ENCODE measurements around the gene RETREG2. TPM values are rescaled to one million over a fixed set of nuclear protein-coding genes. Genes with fewer than 3 reads are reported as not detected.

Gene RETREG2
- polyA plus RNA-seq, 2 of the 4 experiments (the other 2 are of a cell fraction) = 52.8 to 67.5 TPM

DNA sequence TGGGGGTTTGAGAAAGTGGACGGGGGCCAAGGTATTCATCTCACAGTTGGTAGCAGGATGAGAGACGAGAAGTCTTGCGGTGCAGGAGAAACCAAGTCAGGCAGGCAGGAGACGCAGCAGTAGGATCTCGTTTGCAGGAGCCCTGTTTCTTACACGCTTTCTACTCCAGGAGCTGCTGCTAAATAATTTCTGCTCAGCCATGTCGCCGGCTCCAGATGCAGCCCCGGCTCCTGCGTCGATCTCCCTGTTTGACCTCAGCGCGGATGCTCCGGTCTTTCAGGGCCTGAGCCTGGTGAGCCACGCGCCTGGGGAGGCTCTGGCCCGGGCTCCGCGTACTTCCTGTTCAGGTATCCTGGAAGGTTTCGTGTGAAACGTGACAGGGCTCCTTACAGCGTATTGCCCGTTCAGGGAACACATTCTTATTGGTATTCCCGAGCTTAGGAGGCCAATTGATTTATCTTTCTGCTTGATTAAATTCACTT, 52.0 kb downstream of the RETREG2 start:
- Histone ChIP-seq H3K4me2 (peak overlapping the region; percentile 91), H3K4me1 (peaks cover 19% of the 10 kb centered on the region), H3K4me3 (peak overlapping the region; percentile 85), H3K27ac (peak overlapping the region; percentile 81 to 95), H3K9me3 (no peaks in the 10 kb centered on the region)
- 2% methylated on average over 18 of the region's 24 CpGs for WGBS (ENCODE audit: missing lambda C conversion rate)
- ATAC-seq (peak; percentile 44 to 51), DNase-seq (ENCODE audit: low read depth in 1 of 2, low spot score in 1 of 2) (no peak), FAIRE-seq (no peak)
- POLR2A ChIA-PET = interaction anchor here (1.0 to 2.6 kb wide), 10 partner anchors 9 to 65 kb away, joined by 3 to 19 read pairs (median 8); partner anchors contain the start of genes DNAJB2, GLB1L, STK16 and TUBA4B
- CTCF ChIA-PET = interaction anchor here (0.7 to 9.4 kb wide), 14 partner anchors 9 to 378 kb away, joined by 3 to 86 read pairs (median 4); partner anchors contain the start of genes DNAJB2 and TUBA4A
- TF ChIP-seq CHD2 (IDR thresholded peaks at IDR 0.05; ENCODE audit: low read length, partially characterized antibody) = no peak
- TF ChIP-seq, protein P1, sequence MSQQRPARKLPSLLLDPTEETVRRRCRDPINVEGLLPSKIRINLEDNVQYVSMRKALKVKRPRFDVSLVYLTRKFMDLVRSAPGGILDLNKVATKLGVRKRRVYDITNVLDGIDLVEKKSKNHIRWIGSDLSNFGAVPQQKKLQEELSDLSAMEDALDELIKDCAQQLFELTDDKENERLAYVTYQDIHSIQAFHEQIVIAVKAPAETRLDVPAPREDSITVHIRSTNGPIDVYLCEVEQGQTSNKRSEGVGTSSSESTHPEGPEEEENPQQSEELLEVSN (IDR thresholded peaks at IDR 0.05; ENCODE audit: borderline replicate concordance, low read depth) = peak; percentile 40; the same call in 1 of the 2 replicates
- no peak for TF ChIP-seq HOXB5 (CRISPR knock-in tag; IDR thresholded peaks at IDR 0.05)
- TF ChIP-seq CHD4 (IDR thresholded peaks at IDR 0.05; ENCODE audit: borderline replicate concordance) = no peak
- no peak for TF ChIP-seq FOSB (CRISPR knock-in tag; IDR thresholded peaks at IDR 0.05)
- TF ChIP-seq MAZ (IDR thresholded peaks at IDR 0.05; ENCODE audit: borderline replicate concordance, low read depth, low read length) = no peak
- peak in 1 of 2 experiments; percentile 15; a peak in 2 of 5 replicates for TF ChIP-seq JUN (IDR thresholded peaks at IDR 0.05)

DNA sequence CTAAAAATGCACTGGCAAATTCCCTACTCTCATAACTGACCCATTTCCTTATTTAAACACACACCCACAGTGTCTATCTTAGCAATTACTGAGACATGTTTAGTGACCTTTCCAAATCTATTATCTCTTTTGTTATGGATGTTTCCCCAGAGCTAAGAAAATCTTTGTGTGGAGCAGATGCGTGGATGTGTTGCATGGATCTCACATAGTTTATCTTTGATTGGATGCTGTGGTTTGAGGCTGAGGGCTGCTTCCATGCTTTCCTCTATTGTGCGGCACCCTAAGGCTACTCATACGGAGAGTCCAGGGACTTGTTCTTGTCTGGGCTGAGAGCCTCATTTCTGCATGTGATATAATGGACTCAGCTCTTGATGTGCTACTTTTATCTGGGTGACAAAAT, 56.3 kb downstream of the RETREG2 start:
- ATAC-seq = no peak
- DNase-seq (ENCODE audit: low read depth in 1 of 2, low spot score in 1 of 2) = no peak
- TF ChIP-seq SREBF2 (IDR thresholded peaks at IDR 0.05) (no peak), EHMT2 (IDR thresholded peaks at IDR 0.05; ENCODE audit: low read depth) (no peak), RCOR1 (IDR thresholded peaks at IDR 0.05; ENCODE audit: low read depth, low read length) (no peak), HOXB13 (CRISPR knock-in tag; IDR thresholded peaks at IDR 0.05; ENCODE audit: low read depth) (no peak), KDM5A (IDR thresholded peaks at IDR 0.05) (no peak), JUN (IDR thresholded peaks at IDR 0.05) (no peak), HDAC2 (IDR thresholded peaks at IDR 0.05) (no peak), JUNB (IDR thresholded peaks at IDR 0.05) (no peak), ESRRA (IDR thresholded peaks at IDR 0.05; ENCODE audit: borderline replicate concordance, low read length) (no peak)
- WGBS (ENCODE audit: missing lambda C conversion rate) = 93% methylated on average over 3 of the region's 3 CpGs
- POLR2A ChIA-PET = interaction anchor here (1.2 kb wide), 1 partner anchor 11 kb away, joined by 5 read pairs; the partner anchor contains the start of genes GLB1L and STK16
- H3K9me3 ChIP-seq = no peaks in the 10 kb centered on the region
- H3K4me1 ChIP-seq = peaks cover 8% of the 10 kb centered on the region; the same call in 2 of the 3 replicates
- H3K4me2 ChIP-seq = no peak overlapping the region
- H3K27ac ChIP-seq = no peak overlapping the region
- CTCF ChIA-PET = interaction anchor here (1.0 to 9.4 kb wide), 8 partner anchors 11 to 75 kb away, joined by 3 to 86 read pairs (median 4); partner anchors contain the start of genes GLB1L and STK16
- FAIRE-seq = no peak
- no peak overlapping the region for H3K4me3 ChIP-seq

Other genes with a start within 250 kb of the RETREG2 start
- 0.77 and 0.94 TPM in 2 replicates for gene CDK5R2, start 218.6 kb upstream of the RETREG2 start, polyA plus RNA-seq (2011; rRNA removed)
- gene CDK5R2, start 218.6 kb upstream of the RETREG2 start, polyA plus RNA-seq (2017; fragmentation: RNase III; extraction: RNeasy Plus Mini Kit Qiagen cat#74134 plus additional on column Dnase treatment) = 0.43 to 0.73 TPM (median 0.63 TPM) in 3 replicates
- gene FEV, start 193.1 kb upstream of the RETREG2 start, polyA plus RNA-seq (2011; rRNA removed) = not detected in 2 replicates
- gene FEV, start 193.1 kb upstream of the RETREG2 start, polyA plus RNA-seq (2017; fragmentation: RNase III; extraction: RNeasy Plus Mini Kit Qiagen cat#74134 plus additional on column Dnase treatment) = not detected in 3 replicates
- gene CRYBA2, start 184.9 kb upstream of the RETREG2 start, polyA plus RNA-seq (2011; rRNA removed) = not detected in 2 replicates
- gene CRYBA2, start 184.9 kb upstream of the RETREG2 start, polyA plus RNA-seq (2017; fragmentation: RNase III; extraction: RNeasy Plus Mini Kit Qiagen cat#74134 plus additional on column Dnase treatment) = not detected in 3 replicates
- gene CFAP65, start 136.8 kb upstream of the RETREG2 start, polyA plus RNA-seq (2011; rRNA removed) = 0.09 and 0.12 TPM in 2 replicates
- gene CFAP65, start 136.8 kb upstream of the RETREG2 start, polyA plus RNA-seq (2017; fragmentation: RNase III; extraction: RNeasy Plus Mini Kit Qiagen cat#74134 plus additional on column Dnase treatment) = 0.14 to 0.28 TPM (median 0.22 TPM) in 3 replicates
- not detected in 2 replicates for gene IHH, start 117.4 kb upstream of the RETREG2 start, polyA plus RNA-seq (2011; rRNA removed)
- 0.08 to 0.13 TPM (median 0.10 TPM) in 3 replicates for gene IHH, start 117.4 kb upstream of the RETREG2 start, polyA plus RNA-seq (2017; fragmentation: RNase III; extraction: RNeasy Plus Mini Kit Qiagen cat#74134 plus additional on column Dnase treatment)
- 31.8 and 34.7 TPM in 2 replicates for gene NHEJ1, start 17.5 kb upstream of the RETREG2 start, polyA plus RNA-seq (2011; rRNA removed)
- gene NHEJ1, start 17.5 kb upstream of the RETREG2 start, polyA plus RNA-seq (2017; fragmentation: RNase III; extraction: RNeasy Plus Mini Kit Qiagen cat#74134 plus additional on column Dnase treatment) = 18.5 to 19.1 TPM (median 18.8 TPM) in 3 replicates
- 0.39 and 0.66 TPM in 2 replicates for gene SLC23A3, start 8.2 kb upstream of the RETREG2 start, polyA plus RNA-seq (2011; rRNA removed)
- gene SLC23A3, start 8.2 kb upstream of the RETREG2 start, polyA plus RNA-seq (2017; fragmentation: RNase III; extraction: RNeasy Plus Mini Kit Qiagen cat#74134 plus additional on column Dnase treatment) = 0.80 to 0.90 TPM (median 0.83 TPM) in 3 replicates
- 22.1 and 27.6 TPM in 2 replicates for gene CNPPD1, start 1.4 kb upstream of the RETREG2 start, polyA plus RNA-seq (2011; rRNA removed)
- gene CNPPD1, start 1.4 kb upstream of the RETREG2 start, polyA plus RNA-seq (2017; fragmentation: RNase III; extraction: RNeasy Plus Mini Kit Qiagen cat#74134 plus additional on column Dnase treatment) = 22.4 to 24.0 TPM (median 23.6 TPM) in 3 replicates
- 29.1 and 30.3 TPM in 2 replicates for gene ZFAND2B, start 28.5 kb downstream of the RETREG2 start, polyA plus RNA-seq (2011; rRNA removed)
- 18.8 to 21.2 TPM (median 19.0 TPM) in 3 replicates for gene ZFAND2B, start 28.5 kb downstream of the RETREG2 start, polyA plus RNA-seq (2017; fragmentation: RNase III; extraction: RNeasy Plus Mini Kit Qiagen cat#74134 plus additional on column Dnase treatment)
- gene ABCB6, start 40.7 kb downstream of the RETREG2 start, polyA plus RNA-seq (2011; rRNA removed) = 62.5 and 71.0 TPM in 2 replicates
- 48.8 to 55.0 TPM (median 51.3 TPM) in 3 replicates for gene ABCB6, start 40.7 kb downstream of the RETREG2 start, polyA plus RNA-seq (2017; fragmentation: RNase III; extraction: RNeasy Plus Mini Kit Qiagen cat#74134 plus additional on column Dnase treatment)
- gene ATG9A, start 51.4 kb downstream of the RETREG2 start, polyA plus RNA-seq (2011; rRNA removed) = 75.2 and 115 TPM in 2 replicates
- gene ATG9A, start 51.4 kb downstream of the RETREG2 start, polyA plus RNA-seq (2017; fragmentation: RNase III; extraction: RNeasy Plus Mini Kit Qiagen cat#74134 plus additional on column Dnase treatment) = 34.6 to 41.9 TPM (median 39.2 TPM) in 3 replicates
- 29.5 and 30.3 TPM in 2 replicates for gene ANKZF1, start 51.5 kb downstream of the RETREG2 start, polyA plus RNA-seq (2011; rRNA removed)
- gene ANKZF1, start 51.5 kb downstream of the RETREG2 start, polyA plus RNA-seq (2017; fragmentation: RNase III; extraction: RNeasy Plus Mini Kit Qiagen cat#74134 plus additional on column Dnase treatment) = 17.7 to 25.1 TPM (median 23.2 TPM) in 3 replicates
- 8.7 and 10.0 TPM in 2 replicates for gene GLB1L, start 67.2 kb downstream of the RETREG2 start, polyA plus RNA-seq (2011; rRNA removed)
- 5.8 to 8.0 TPM (median 5.9 TPM) in 3 replicates for gene GLB1L, start 67.2 kb downstream of the RETREG2 start, polyA plus RNA-seq (2017; fragmentation: RNase III; extraction: RNeasy Plus Mini Kit Qiagen cat#74134 plus additional on column Dnase treatment)
- gene STK16, start 67.2 kb downstream of the RETREG2 start, polyA plus RNA-seq (2011; rRNA removed) = 43.3 and 53.0 TPM in 2 replicates
- 36.9 to 40.4 TPM (median 37.0 TPM) in 3 replicates for gene STK16, start 67.2 kb downstream of the RETREG2 start, polyA plus RNA-seq (2017; fragmentation: RNase III; extraction: RNeasy Plus Mini Kit Qiagen cat#74134 plus additional on column Dnase treatment)
- 0.94 and 1.3 TPM in 2 replicates for gene TUBA4B, start 75.0 kb downstream of the RETREG2 start, polyA plus RNA-seq (2011; rRNA removed)
- 0.55 to 0.73 TPM (median 0.71 TPM) in 3 replicates for gene TUBA4B, start 75.0 kb downstream of the RETREG2 start, polyA plus RNA-seq (2017; fragmentation: RNase III; extraction: RNeasy Plus Mini Kit Qiagen cat#74134 plus additional on column Dnase treatment)
- gene TUBA4A, start 75.6 kb downstream of the RETREG2 start, polyA plus RNA-seq (2011; rRNA removed) = 222 and 251 TPM in 2 replicates
- gene TUBA4A, start 75.6 kb downstream of the RETREG2 start, polyA plus RNA-seq (2017; fragmentation: RNase III; extraction: RNeasy Plus Mini Kit Qiagen cat#74134 plus additional on column Dnase treatment) = 450 to 495 TPM (median 462 TPM) in 3 replicates
- 25.6 and 31.0 TPM in 2 replicates for gene DNAJB2, start 101.1 kb downstream of the RETREG2 start, polyA plus RNA-seq (2011; rRNA removed)
- 37.5 to 55.5 TPM (median 53.7 TPM) in 3 replicates for gene DNAJB2, start 101.1 kb downstream of the RETREG2 start, polyA plus RNA-seq (2017; fragmentation: RNase III; extraction: RNeasy Plus Mini Kit Qiagen cat#74134 plus additional on column Dnase treatment)
- gene PTPRN, start 131.1 kb downstream of the RETREG2 start, polyA plus RNA-seq (2011; rRNA removed) = 0.44 and 0.62 TPM in 2 replicates
- 0.90 to 1.1 TPM (median 0.97 TPM) in 3 replicates for gene PTPRN, start 131.1 kb downstream of the RETREG2 start, polyA plus RNA-seq (2017; fragmentation: RNase III; extraction: RNeasy Plus Mini Kit Qiagen cat#74134 plus additional on column Dnase treatment)
- not detected in 2 replicates for gene RESP18, start 154.5 kb downstream of the RETREG2 start, polyA plus RNA-seq (2011; rRNA removed)
- not detected in 3 replicates for gene RESP18, start 154.5 kb downstream of the RETREG2 start, polyA plus RNA-seq (2017; fragmentation: RNase III; extraction: RNeasy Plus Mini Kit Qiagen cat#74134 plus additional on column Dnase treatment)
- 29.0 and 38.4 TPM in 2 replicates for gene DNPEP, start 209.6 kb downstream of the RETREG2 start, polyA plus RNA-seq (2011; rRNA removed)
- 40.8 to 42.8 TPM (median 40.9 TPM) in 3 replicates for gene DNPEP, start 209.6 kb downstream of the RETREG2 start, polyA plus RNA-seq (2017; fragmentation: RNase III; extraction: RNeasy Plus Mini Kit Qiagen cat#74134 plus additional on column Dnase treatment)
- 0.06 and 0.20 TPM in 2 replicates for gene DES, start 240.1 kb downstream of the RETREG2 start, polyA plus RNA-seq (2011; rRNA removed)
- 0.09 TPM in 1 of 3 replicates, not detected in the others for gene DES, start 240.1 kb downstream of the RETREG2 start, polyA plus RNA-seq (2017; fragmentation: RNase III; extraction: RNeasy Plus Mini Kit Qiagen cat#74134 plus additional on column Dnase treatment)

Data from A549 (cell line).